Osteocyte (in vitro differentiated cells): ENCODE results near the gene SBF2. TPM values are rescaled to one million over a fixed set of nuclear protein-coding genes. Genes with fewer than 3 reads are reported as not detected.
"Not testable (repeated sequence)": the region's sequence is repeated elsewhere in the genome, so short reads cannot be mapped to it uniquely, and the experiment has no call there.

Experiments
- DNase-seq: peaks from one replicate; pipeline ENCODE4 v3.0.0; 2021; ENCODE audit warnings: mixed read lengths; ENCODE audit not compliant: unreplicated experiment; ENCODE audit errors: extremely low spot score
- H3K27ac Mint-ChIP-seq: one replicate; pipeline ENCODE4 v1.8.0; 2021; ENCODE audit warnings: mild to moderate bottlenecking, mixed read lengths; ENCODE audit not compliant: unreplicated experiment
- H3K27me3 Mint-ChIP-seq: one replicate; pipeline ENCODE4 v1.8.0; 2021; ENCODE audit warnings: mixed read lengths; ENCODE audit not compliant: unreplicated experiment
- H3K36me3 Mint-ChIP-seq: one replicate; pipeline ENCODE4 v1.8.0; 2021; ENCODE audit warnings: mixed read lengths; ENCODE audit not compliant: unreplicated experiment
- H3K4me1 Mint-ChIP-seq: one replicate; pipeline ENCODE4 v1.8.0; 2021; ENCODE audit warnings: mixed read lengths; ENCODE audit not compliant: unreplicated experiment
- H3K4me3 Mint-ChIP-seq: one replicate; pipeline ENCODE4 v1.8.0; 2021; ENCODE audit warnings: mild to moderate bottlenecking, moderate library complexity, mixed read lengths; ENCODE audit not compliant: unreplicated experiment
- H3K9me3 Mint-ChIP-seq: one replicate; pipeline ENCODE4 v1.8.0; 2021; ENCODE audit warnings: mixed read lengths; ENCODE audit not compliant: unreplicated experiment
- CTCF ChIP-seq: fragments of 200-600 bp; sonication (generic); IDR thresholded peaks from 2 replicates; pipeline ENCODE4 v1.5.0; 2021; ENCODE audit warnings: antibody characterized with exemption, mild to moderate bottlenecking, moderate library complexity
- total RNA-seq: library from RNA; stranded (reverse); gene quantifications from 2 replicates; pipeline ENCODE4 v1.2.1, GENCODE V29; 2021

The SBF2 gene
- total RNA-seq, 1 donor from 2014 or later: 65.2 TPM

GRCh38 chr11:10092426-10092825 is 201.6 kb downstream of the SBF2 start:
- Mint-ChIP-seq H3K36me3 (no peaks in the 10 kb centered on the region), H3K4me1 (peaks cover 36% of the 10 kb centered on the region)
- DNase-seq: no peak

DNA sequence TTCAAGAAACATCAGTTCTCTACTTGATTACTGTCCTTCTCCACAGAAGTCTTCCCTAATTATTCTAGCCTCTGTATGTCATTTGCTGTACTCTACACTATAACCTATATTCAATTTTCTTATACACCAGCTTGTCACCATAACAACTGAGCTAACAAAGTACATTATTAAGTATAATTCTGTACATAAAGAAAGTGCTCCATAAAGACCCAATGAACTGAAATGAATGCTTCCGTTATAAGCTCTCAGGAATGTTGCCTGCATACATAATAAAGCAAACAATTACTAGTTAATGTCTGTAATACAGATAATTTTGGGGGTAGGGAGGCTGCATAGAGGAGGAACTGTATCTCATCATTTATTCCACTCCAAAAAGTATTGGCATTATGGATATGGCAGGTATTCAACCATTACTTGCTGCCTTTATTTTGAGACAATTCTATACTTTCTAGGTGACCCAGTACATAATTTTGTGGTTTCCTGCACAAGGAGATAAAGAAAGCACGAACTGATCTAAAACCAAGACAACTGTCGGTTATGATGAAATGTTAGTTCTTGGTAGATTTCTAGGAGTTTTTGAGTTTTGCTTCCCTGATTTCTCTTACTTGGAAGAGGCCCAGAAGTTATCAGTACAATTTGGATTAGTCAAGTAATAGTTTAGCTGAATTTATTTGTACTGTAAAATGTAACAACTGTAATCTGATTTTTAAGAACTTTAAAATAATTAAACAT is 202.5 kb downstream of the SBF2 start:
- H3K36me3 Mint-ChIP-seq: no peaks in the 10 kb centered on the region
- DNase-seq: no peak
- H3K4me3 Mint-ChIP-seq: no peak overlapping the region
- no peak overlapping the region for H3K27ac Mint-ChIP-seq
- peaks cover 45% of the 10 kb centered on the region for H3K4me1 Mint-ChIP-seq
- H3K27me3 Mint-ChIP-seq: no peaks in the 10 kb centered on the region
- TF ChIP-seq CTCF: no peak
- no peaks in the 10 kb centered on the region for H3K9me3 Mint-ChIP-seq

More at GRCh38 chr11:10092426-10092825, 201.6 kb downstream of the SBF2 start:
- TF ChIP-seq CTCF: no peak
- H3K27ac Mint-ChIP-seq: no peak overlapping the region
- H3K27me3 Mint-ChIP-seq: no peaks in the 10 kb centered on the region
- no peak overlapping the region for H3K4me3 Mint-ChIP-seq
- no peaks in the 10 kb centered on the region for H3K9me3 Mint-ChIP-seq

DNA sequence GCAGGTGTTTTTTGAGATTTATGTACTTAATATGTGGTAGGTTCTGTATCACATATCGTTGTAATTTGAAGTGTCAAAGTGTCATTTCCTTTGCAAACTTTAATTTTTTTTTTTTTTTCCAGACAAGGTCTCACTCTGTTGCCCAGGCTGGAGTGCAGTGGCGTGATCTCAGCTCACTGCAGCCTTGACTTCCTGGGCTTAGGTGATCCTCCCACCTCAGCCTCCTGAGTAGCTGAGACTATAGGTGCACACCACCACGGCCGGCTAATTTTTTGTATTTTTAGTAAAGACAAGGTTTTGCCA is 206.1 kb downstream of the SBF2 start:
- DNase-seq, H3K27me3 Mint-ChIP-seq, H3K4me3 Mint-ChIP-seq, H3K9me3 Mint-ChIP-seq, H3K36me3 Mint-ChIP-seq: not testable (repeated sequence)
- H3K4me1 Mint-ChIP-seq: peaks cover 40% of the 10 kb centered on the region
- H3K27ac Mint-ChIP-seq: peak overlapping the region; percentile 65

- Mint-ChIP-seq H3K4me1 (peaks cover 40% of the 10 kb centered on the region), H3K27ac (peak overlapping the region; percentile 65), H3K36me3 (peaks cover 5% of the 10 kb centered on the region), H3K9me3 (peaks cover 15% of the 10 kb centered on the region), H3K4me3 (peak overlapping the region; percentile 2), H3K27me3 (no peaks in the 10 kb centered on the region)
- TF ChIP-seq CTCF: no peak
- DNase-seq: no peak
These were observed 206.7 kb downstream of the SBF2 start for GRCh38 chr11:10087186-10087922.

DNA sequence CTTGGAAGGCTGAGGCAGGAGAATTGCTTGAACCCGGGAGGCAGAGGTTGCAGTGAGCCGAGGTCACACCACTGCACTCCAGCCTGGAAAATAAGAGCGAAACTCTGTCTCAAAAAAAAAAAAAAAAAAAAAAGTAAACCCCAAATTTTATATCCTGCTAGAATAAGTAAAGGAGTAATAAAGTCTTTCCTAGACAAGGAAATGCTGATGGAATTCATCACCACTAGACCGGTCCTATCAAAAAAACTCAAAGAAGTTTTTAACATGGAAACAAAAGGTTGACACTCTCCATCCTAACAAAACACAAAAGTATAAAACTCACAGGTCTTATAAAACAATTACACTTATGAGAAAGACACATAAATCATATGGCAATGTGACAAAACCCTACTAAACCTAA is 213.9 kb downstream of the SBF2 start:
- no peak overlapping the region for H3K27ac Mint-ChIP-seq
- peaks cover 50% of the 10 kb centered on the region for H3K9me3 Mint-ChIP-seq
- TF ChIP-seq CTCF: no peak
- H3K4me3 Mint-ChIP-seq: no peak overlapping the region
- peaks cover 9% of the 10 kb centered on the region for H3K4me1 Mint-ChIP-seq
- H3K36me3 Mint-ChIP-seq: peaks cover 35% of the 10 kb centered on the region
- DNase-seq: no peak
- no peaks in the 10 kb centered on the region for H3K27me3 Mint-ChIP-seq
